T-helper 22 cell (primary cell): ENCODE measurements around the gene RAET1E.
"Not testable (repeated sequence)": the region's sequence is repeated elsewhere in the genome, so short reads cannot be mapped to it uniquely, and the experiment has no call there.

Experiments
- DNase-seq: peaks from one replicate; pipeline ENCODE4 v3.0.0-alpha.2; 2020; ENCODE audit warnings: low read depth

Gene RAET1E

GRCh38 chr6:149909701-149910470 is 12.0 kb upstream of the RAET1E start:
- DNase-seq: no peak

GRCh38 chr6:149908480-149908879 is 10.6 kb upstream of the RAET1E start:
- not testable (repeated sequence) for DNase-seq

DNA sequence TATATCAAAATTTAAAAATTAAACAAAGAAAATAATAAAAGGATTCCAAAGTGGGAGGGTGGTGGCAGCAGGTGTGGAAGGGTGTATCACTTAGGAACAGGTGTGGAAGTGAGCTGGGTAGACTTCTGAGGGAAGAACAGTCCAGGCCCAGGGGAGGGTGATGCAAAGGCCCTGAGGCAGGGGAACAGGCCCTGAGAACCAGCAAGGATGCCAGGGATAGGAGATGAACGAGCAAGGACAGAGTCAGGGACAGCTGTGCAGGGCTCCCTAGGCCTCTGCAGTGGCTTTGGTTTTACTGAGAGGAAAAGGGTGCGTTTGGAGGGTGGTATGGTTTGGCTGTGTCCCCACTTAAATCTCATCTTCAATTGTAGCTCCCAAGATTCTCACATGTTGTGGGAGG is 9.4 kb upstream of the RAET1E start:
- DNase-seq: no peak

GRCh38 chr6:149906405-149906804 is 8.5 kb upstream of the RAET1E start:
- DNase-seq: no peak

GRCh38 chr6:149905911-149906371 is 8.0 kb upstream of the RAET1E start:
- DNase-seq: no peak

DNA sequence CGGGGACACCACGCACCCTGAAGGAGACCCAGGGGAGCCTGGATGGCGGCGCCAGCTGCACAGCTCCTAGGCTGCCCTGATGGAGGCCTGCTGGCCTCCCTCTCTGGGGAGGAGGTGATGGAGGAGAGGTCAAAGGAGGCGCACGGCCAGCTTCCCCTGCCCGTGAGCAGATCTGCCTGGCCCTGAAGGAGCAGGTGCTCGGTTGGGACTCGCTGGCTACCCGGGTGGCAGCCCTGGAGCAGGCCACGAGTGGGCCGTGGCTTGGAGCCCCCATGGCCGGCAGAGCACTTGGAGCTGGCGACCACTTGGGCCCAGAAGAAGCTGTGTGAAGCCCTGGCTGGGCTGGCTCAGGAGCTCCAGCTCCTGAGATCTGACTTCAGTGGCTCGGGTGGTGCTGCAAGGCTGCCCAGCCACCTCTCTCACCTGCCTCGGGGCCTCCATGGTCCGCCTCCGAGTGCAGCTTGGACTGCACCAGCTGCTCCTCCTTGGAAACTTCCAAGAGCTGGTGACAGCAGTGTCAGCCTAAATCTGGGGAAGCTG is 7.5 kb upstream of the RAET1E start:
- DNase-seq: no peak

DNA sequence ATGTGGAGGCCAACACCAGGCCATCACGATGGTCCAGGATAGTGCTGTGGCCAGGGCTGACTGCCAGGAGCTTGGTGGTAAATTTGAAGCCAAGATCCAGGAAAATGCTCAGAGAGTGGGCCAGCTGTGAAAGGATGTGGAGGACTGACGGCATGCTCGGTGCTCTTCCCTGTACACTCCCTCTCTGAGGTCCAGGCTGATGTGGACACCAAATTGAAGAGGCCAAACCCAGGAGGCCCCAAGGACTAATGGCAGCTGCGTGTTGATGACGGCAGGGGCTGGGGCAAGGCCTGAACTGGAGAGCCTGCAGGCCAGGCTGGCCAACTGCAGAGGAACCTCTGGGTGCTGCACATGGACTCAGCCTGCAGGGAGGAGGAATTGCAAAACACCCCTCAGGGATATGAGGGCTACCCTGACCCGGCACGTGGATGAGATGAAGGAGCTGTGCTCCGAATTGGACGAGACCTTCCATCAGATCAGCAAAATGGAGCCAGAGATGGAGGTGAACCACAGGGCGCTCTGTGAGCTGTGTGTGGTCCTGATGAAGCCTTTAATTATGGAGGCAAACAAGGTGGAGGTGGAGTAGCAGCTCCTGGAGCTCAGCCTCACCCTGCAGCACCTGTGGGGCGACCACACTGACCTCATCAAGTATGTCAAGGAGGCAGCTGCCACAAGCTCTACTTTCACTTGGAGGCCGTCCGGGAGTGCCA is 6.9 kb upstream of the RAET1E start:
- no peak for DNase-seq

GRCh38 chr6:149903938-149904611 is 6.2 kb upstream of the RAET1E start:
- no peak for DNase-seq

DNA sequence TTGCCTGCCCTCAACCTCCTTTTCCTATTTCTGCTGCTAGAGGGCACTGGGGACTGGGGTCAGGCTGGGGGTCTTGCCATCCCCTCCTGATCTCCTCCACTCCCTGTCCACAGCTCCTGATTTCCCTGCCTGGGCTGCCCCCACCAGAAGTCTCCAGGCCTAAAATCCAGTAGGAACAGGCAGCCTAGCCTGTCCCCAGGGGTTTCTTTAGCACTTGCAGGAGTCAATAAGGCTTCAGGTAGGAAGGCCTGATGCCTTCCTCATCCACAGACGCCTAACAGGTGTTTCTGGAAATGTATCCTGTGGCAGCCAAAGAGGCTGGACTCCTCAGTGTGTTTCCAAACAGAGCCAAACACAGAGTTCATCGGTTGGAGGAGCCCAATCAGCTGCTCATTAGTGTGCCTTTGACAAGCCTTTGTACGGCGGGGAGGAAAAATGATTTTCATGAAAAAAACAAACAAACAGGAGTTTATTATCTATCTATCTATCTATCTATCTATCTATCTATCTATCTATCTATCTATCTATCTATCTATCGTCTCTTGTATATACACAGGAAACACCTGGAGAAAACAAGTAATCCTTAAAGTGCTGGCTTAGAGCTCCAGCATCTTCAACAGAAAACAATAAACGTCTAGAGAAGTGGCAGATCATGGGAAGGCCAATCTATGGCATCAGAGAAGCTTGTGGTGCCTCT is 3.7 kb upstream of the RAET1E start:
- DNase-seq: no peak

GRCh38 chr6:149900620-149901443 is 2.9 kb upstream of the RAET1E start:
- DNase-seq: no peak

- no peak for DNase-seq
Measured at GRCh38 chr6:149899926-149900619, 2.2 kb upstream of the RAET1E start.

DNA sequence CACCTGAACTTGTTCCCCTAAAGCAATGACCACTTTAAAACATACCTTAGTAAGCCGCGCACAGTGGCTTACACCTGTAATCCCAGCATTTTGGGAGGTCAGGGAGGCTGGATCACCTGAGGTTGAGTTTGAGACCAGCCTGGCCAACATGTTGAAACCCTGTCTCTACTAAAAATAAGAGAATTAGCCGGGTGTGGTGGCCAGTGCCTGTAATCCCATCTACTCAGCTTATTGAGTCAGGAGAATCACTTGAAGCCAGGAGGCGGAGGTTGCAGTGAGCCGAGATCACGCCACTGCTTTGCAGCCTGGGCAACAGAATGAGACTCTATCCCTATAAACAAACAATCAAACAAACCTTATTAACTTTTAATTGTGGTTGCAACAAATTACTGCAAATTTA is 1.6 kb upstream of the RAET1E start:
- DNase-seq: no peak

- DNase-seq: no peak
Measured at GRCh38 chr6:149898966-149899365, 1.1 kb upstream of the RAET1E start.

- DNase-seq: no peak
Measured at GRCh38 chr6:149897015-149897697, 757 bp downstream of the RAET1E start.

- DNase-seq: no peak
Measured at GRCh38 chr6:149896491-149896890, 1.4 kb downstream of the RAET1E start.

- no peak for DNase-seq
Measured at GRCh38 chr6:149895833-149896271, 2.1 kb downstream of the RAET1E start.

DNA sequence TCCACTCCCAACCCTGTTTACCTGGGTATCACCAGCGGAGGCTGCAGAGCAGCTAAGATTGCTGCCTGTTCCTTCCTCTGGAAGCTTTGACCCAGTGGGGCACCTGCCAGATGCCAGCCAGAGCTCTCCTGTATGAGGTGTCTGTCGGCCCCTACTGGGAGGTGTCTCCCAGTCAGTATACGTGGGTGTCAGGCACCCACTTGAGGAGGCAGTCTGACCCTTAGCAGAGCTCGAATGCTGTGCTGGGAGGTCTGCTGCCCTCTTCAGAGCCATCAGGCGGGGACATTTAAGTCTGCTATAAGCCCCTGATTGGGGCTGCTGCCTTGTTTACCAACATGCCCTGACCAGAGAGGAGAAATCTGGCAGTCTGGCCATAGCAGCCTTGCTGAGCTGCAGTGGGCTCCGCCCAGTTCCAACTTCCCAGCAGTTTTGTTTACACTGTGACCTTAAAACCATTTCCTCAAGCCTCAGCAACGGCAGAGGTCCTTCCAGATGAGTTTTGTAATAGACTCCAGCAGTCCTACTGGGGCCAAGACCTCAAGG is 2.8 kb downstream of the RAET1E start:
- DNase-seq: no peak

GRCh38 chr6:149891864-149892263 is 6.0 kb downstream of the RAET1E start:
- DNase-seq: not testable (repeated sequence)

DNA sequence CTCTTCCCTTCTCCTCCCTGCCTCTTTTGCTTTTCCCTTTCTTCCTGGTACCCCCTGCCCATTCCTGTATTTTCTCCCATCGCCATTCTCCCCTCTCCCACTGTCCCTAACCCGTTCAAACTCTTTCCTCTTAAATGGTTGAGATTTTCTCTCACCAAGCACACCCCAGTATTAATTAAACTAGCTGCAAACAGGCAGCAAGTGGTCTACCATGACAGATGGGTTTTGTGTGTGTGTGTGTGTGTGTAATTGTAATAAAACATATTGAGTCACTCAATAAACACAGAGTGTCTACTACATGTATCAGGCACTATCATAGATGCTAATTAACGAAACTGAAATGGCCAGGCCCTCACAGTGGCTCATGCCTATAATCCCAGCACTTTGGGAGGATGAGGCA is 6.7 kb downstream of the RAET1E start:
- no peak for DNase-seq

DNA sequence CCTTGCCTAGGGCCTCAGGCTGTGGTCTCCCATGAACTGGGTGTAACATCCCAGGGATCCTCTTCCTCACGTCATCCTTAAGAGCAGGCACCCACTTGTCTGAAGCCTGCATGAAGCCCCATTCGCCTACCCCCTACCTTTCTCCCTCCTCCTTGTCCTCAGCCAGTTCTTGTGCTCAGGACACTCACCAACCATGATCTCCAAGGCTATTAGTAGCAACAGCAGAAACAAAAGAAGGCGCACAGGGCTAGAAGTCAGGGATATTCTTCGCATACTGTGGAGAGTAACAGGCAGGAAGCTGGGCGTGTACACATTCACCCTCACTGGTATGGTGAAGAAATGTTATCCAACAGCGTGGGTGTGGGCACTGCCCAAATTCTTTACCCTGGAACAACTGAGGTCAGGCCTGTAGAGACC is 7.3 kb downstream of the RAET1E start:
- no peak for DNase-seq
